ENCODE results near the gene PEX14. TPM values are rescaled to one million over a fixed set of nuclear protein-coding genes. Genes with fewer than 3 reads are reported as not detected.

The PEX14 gene
- polyA plus RNA-seq, 1 donor (not counting 4 experiments of a cell fraction or from before 2014, with no cell fraction given), result 8.4 TPM

GRCh38 chr1:10440794-10441193 is 34.0 kb upstream of the PEX14 start:
- Histone ChIP-seq H4K20me1 (ENCODE audit: control insufficient read depth, extremely low read depth, insufficient read depth, low read length) (no peaks in the 10 kb centered on the region), H3K4me2 (ENCODE audit: control insufficient read depth, extremely low read depth, insufficient read depth, low read depth, low read length) (no peak overlapping the region), H3K27ac (ENCODE audit: control insufficient read depth, insufficient read depth, low read length) (no peak overlapping the region), H3K4me1 (ENCODE audit: control insufficient read depth, extremely low read depth, insufficient read depth, low read length) (peaks cover 13% of the 10 kb centered on the region), H3K9me3 (ENCODE audit: control insufficient read depth, low read depth, low read length) (no peaks in the 10 kb centered on the region), H2AFZ (ENCODE audit: control insufficient read depth, low read length) (no peak overlapping the region), H3K79me2 (ENCODE audit: control insufficient read depth, insufficient read depth, low read length) (no peaks in the 10 kb centered on the region), H3K27me3 (ENCODE audit: control insufficient read depth, extremely low read depth, insufficient read depth, low read length) (no peaks in the 10 kb centered on the region), H3K9ac (ENCODE audit: control insufficient read depth, extremely low read depth, insufficient read depth, low read length) (no peak overlapping the region), H3K9me1 (ENCODE audit: control insufficient read depth, extremely low read depth, insufficient read depth, low read length) (no peaks in the 10 kb centered on the region), H3K4me3 (ENCODE audit: control insufficient read depth in 2 of 3, extremely low read depth in 1 of 3, insufficient read depth in 2 of 3, low read depth in 1 of 3, low read length in 3 of 3) (no peak overlapping the region), H3K36me3 (ENCODE audit: control insufficient read depth in 2 of 2, extremely low read depth in 1 of 2, insufficient read depth in 2 of 2, low read length in 2 of 2) (no peaks in the 10 kb centered on the region)
- FAIRE-seq (no peak), DNase-seq (ENCODE audit: low read depth, low spot score) (no peak)
- TF ChIP-seq CTCF (optimal IDR thresholded peaks at IDR 0.05 in 1 of 3, IDR thresholded peaks at IDR 0.05 in 1 of 3, conservative IDR thresholded peaks at IDR 0.05 in 1 of 3; ENCODE audit: extremely low read depth in 1 of 3, insufficient read depth in 2 of 3, low read length in 3 of 3) (no peak), EZH2 (IDR thresholded peaks at IDR 0.05; ENCODE audit: low read length) (no peak)
- dilution Hi-C loops (cut with MboI; ENCODE audit: extremely low pct_ligation_motif_present, low sequenced_read_pairs), result no loop called here

- FAIRE-seq (no peak), DNase-seq (ENCODE audit: low read depth, low spot score) (peak; percentile 62)
- TF ChIP-seq CTCF (optimal IDR thresholded peaks at IDR 0.05 in 1 of 3, IDR thresholded peaks at IDR 0.05 in 1 of 3, conservative IDR thresholded peaks at IDR 0.05 in 1 of 3; ENCODE audit: extremely low read depth in 1 of 3, insufficient read depth in 2 of 3, low read length in 3 of 3) (no peak), EZH2 (IDR thresholded peaks at IDR 0.05; ENCODE audit: low read length) (no peak)
- no peaks in the 10 kb centered on the region for H3K27me3 ChIP-seq (ENCODE audit: control insufficient read depth, extremely low read depth, insufficient read depth, low read length)
- H2AFZ ChIP-seq (ENCODE audit: control insufficient read depth, low read length), result peak overlapping the region; percentile 14
- H4K20me1 ChIP-seq (ENCODE audit: control insufficient read depth, extremely low read depth, insufficient read depth, low read length), result no peaks in the 10 kb centered on the region
- H3K36me3 ChIP-seq (ENCODE audit: control insufficient read depth in 2 of 2, extremely low read depth in 1 of 2, insufficient read depth in 2 of 2, low read length in 2 of 2), result no peaks in the 10 kb centered on the region
- H3K4me3 ChIP-seq (ENCODE audit: control insufficient read depth in 2 of 3, extremely low read depth in 1 of 3, insufficient read depth in 2 of 3, low read depth in 1 of 3, low read length in 3 of 3), result peak overlapping the region in 1 of 3 experiments; percentile 59
- dilution Hi-C loops (cut with MboI; ENCODE audit: extremely low pct_ligation_motif_present, low sequenced_read_pairs), result no loop called here
- H3K4me1 ChIP-seq (ENCODE audit: control insufficient read depth, extremely low read depth, insufficient read depth, low read length), result peaks cover 13% of the 10 kb centered on the region
- peak overlapping the region; percentile 70 for H3K4me2 ChIP-seq (ENCODE audit: control insufficient read depth, extremely low read depth, insufficient read depth, low read depth, low read length)
- peak overlapping the region; percentile 71 for H3K9ac ChIP-seq (ENCODE audit: control insufficient read depth, extremely low read depth, insufficient read depth, low read length)
- H3K79me2 ChIP-seq (ENCODE audit: control insufficient read depth, insufficient read depth, low read length), result no peaks in the 10 kb centered on the region
- H3K9me1 ChIP-seq (ENCODE audit: control insufficient read depth, extremely low read depth, insufficient read depth, low read length), result no peaks in the 10 kb centered on the region
- H3K27ac ChIP-seq (ENCODE audit: control insufficient read depth, insufficient read depth, low read length), result peak overlapping the region; percentile 90
- no peaks in the 10 kb centered on the region for H3K9me3 ChIP-seq (ENCODE audit: control insufficient read depth, low read depth, low read length)
These were observed 30.5 kb upstream of the PEX14 start for GRCh38 chr1:10444248-10444647.

Measured in keratinocyte (primary cell).